GM12878 (cell line): Measurements from ENCODE around the gene STARD13.

Experiments
- CTCF ChIP-seq, 3 experiments: IDR thresholded peaks in 2 of 3; conservative IDR thresholded peaks in 1 of 3; 2 replicates each; pipeline ENCODE4 v1.5.1; 2011; ENCODE audit warnings: low read depth in 3 of 3, low read length in 3 of 3, mild to moderate bottlenecking in 3 of 3, control low read depth in 2 of 3, moderate library complexity in 2 of 3, inconsistent platforms in 1 of 3, mixed read lengths in 1 of 3; ENCODE audit not compliant: control insufficient read depth in 2 of 3, insufficient read depth in 1 of 3; ENCODE audit errors: extremely low read depth in 1 of 3
- NRF1 ChIP-seq: conservative IDR thresholded peaks from 2 replicates; pipeline ENCODE4 v1.6.1; 2011; ENCODE audit warnings: mild to moderate bottlenecking, low read depth, low read length, improper control_type of control experiment
- POLR2AphosphoS5 ChIP-seq: IDR thresholded peaks from 2 replicates; pipeline ENCODE4 v1.6.1; 2011; ENCODE audit warnings: mild to moderate bottlenecking, low read length, inconsistent platforms
- RAD21 ChIP-seq: IDR thresholded peaks from 2 replicates; pipeline ENCODE4 v1.6.1; 2011; ENCODE audit warnings: mild to moderate bottlenecking, low read depth, low read length, moderate library complexity; ENCODE audit not compliant: insufficient read depth
- RUNX3 ChIP-seq: IDR thresholded peaks from 2 replicates; pipeline ENCODE4 v1.6.1; 2012; ENCODE audit warnings: low read length, inconsistent platforms

GRCh38 chr13:33152389-33152788, 133.2 kb downstream of the STARD13 start:
- TF ChIP-seq RAD21 = no peak
- TF ChIP-seq RUNX3 = no peak
- TF ChIP-seq NRF1 = no peak
- no peak for TF ChIP-seq POLR2AphosphoS5
- TF ChIP-seq CTCF (IDR thresholded peaks at IDR 0.05 in 2 of 3, conservative IDR thresholded peaks at IDR 0.05 in 1 of 3; ENCODE audit: control insufficient read depth in 2 of 3, extremely low read depth in 1 of 3, insufficient read depth in 1 of 3, low read depth in 3 of 3, low read length in 3 of 3) = no peak
